IMR-90 (cell line): Measurements from ENCODE around the gene ACKR2. TPM values are rescaled to one million over a fixed set of nuclear protein-coding genes. Genes with fewer than 3 reads are reported as not detected.

ENCODE experiments used
- ATAC-seq: fragments of 200-7000 bp; cut with Tn5 transposase; 2 replicates; pipeline ENCODE4 v1.9.1; 2020; ENCODE audit warnings: low read depth, mild to moderate bottlenecking, moderate library complexity
- BruUV-seq: library from RNA; stranded (reverse); fragments of 400-500 nt; replicated peaks from 2 replicates; lab custom pipeline; 2021; lab: Mats Ljungman, UMichigan
- CTCF ChIA-PET: fragments of 300-600 bp; formaldehyde crosslinking; extraction: SDS; loops from one replicate; lab custom pipeline; 2021; ENCODE audit warnings: antibody characterized with exemption; lab: Yijun Ruan, JAX
- POLR2A ChIA-PET: fragments of 300-600 bp; sonication (Branson Sonifier 250); formaldehyde crosslinking; loops from one replicate; lab custom pipeline; 2022; ENCODE audit warnings: antibody characterized with exemption; ENCODE audit not compliant: unreplicated experiment; lab: Charles Lee
- DNase-seq: peaks from one replicate; pipeline ENCODE4 v3.0.0; 2013
- H2AFZ ChIP-seq: replicated peaks from 2 replicates; pipeline ENCODE3; 2013; ENCODE audit warnings: low read length, mild to moderate bottlenecking; ENCODE audit not compliant: poor library complexity
- H2AK5ac ChIP-seq: 2 replicates; pipeline ENCODE4 v1.6.1; 2013; ENCODE audit warnings: low read depth, low read length, inconsistent platforms
- H2AK9ac ChIP-seq: replicated peaks from 2 replicates; pipeline ENCODE3; 2013; ENCODE audit warnings: mild to moderate bottlenecking, low read depth, low read length, moderate library complexity; ENCODE audit not compliant: poor library complexity
- H2BK120ac ChIP-seq: 2 replicates; pipeline ENCODE4 v1.6.1; 2013; ENCODE audit warnings: low read depth, low read length, inconsistent platforms
- H2BK15ac ChIP-seq: 3 replicates; pipeline ENCODE4 v1.6.1; 2013; ENCODE audit warnings: low read depth, low read length, inconsistent platforms
- H2BK20ac ChIP-seq: 2 replicates; pipeline ENCODE4 v1.6.1; 2013; ENCODE audit warnings: low read depth, mild to moderate bottlenecking, inconsistent platforms, low read length, moderate library complexity
- H2BK5ac ChIP-seq: 2 replicates; pipeline ENCODE4 v1.6.1; 2013; ENCODE audit warnings: mild to moderate bottlenecking, low read depth, low read length, inconsistent platforms; ENCODE audit not compliant: poor library complexity, severe bottlenecking
- H3K14ac ChIP-seq: replicated peaks from 2 replicates; pipeline ENCODE4 v1.6.1; 2013; ENCODE audit warnings: low read depth, low read length, inconsistent platforms
- H3K18ac ChIP-seq: 2 replicates; pipeline ENCODE4 v1.6.1; 2013; ENCODE audit warnings: low read depth, low read length, control low read depth
- H3K23ac ChIP-seq: 2 replicates; pipeline ENCODE4 v1.6.1; 2013; ENCODE audit warnings: low read depth, low read length, inconsistent platforms
- H3K27ac ChIP-seq: 2 replicates; pipeline ENCODE4 v1.5.1; 2013; ENCODE audit warnings: mild to moderate bottlenecking, control low read depth, low read length; ENCODE audit not compliant: insufficient read depth
- H3K27me3 ChIP-seq: 2 replicates; pipeline ENCODE4 v1.6.1; 2013; ENCODE audit warnings: low read length; ENCODE audit not compliant: control insufficient read depth, insufficient read depth
- H3K36me3 ChIP-seq: 2 replicates; pipeline ENCODE4 v1.6.1; 2013; ENCODE audit warnings: low read length, mixed read lengths; ENCODE audit not compliant: control insufficient read depth, insufficient read depth
- H3K4ac ChIP-seq: 2 replicates; pipeline ENCODE4 v1.6.1; 2013; ENCODE audit warnings: low read depth, low read length, inconsistent platforms
- H3K4me1 ChIP-seq: 2 replicates; pipeline ENCODE4 v1.6.1; 2013; ENCODE audit warnings: low read length, mixed read lengths; ENCODE audit not compliant: control insufficient read depth, insufficient read depth
- H3K4me2 ChIP-seq: 2 replicates; pipeline ENCODE4 v1.6.1; 2013; ENCODE audit warnings: low read depth, mild to moderate bottlenecking, control low read depth, low read length, moderate library complexity
- H3K4me3 ChIP-seq: 2 replicates; pipeline ENCODE4 v1.5.1; 2013; ENCODE audit warnings: low read depth, mild to moderate bottlenecking, control low read depth, low read length, moderate library complexity; ENCODE audit not compliant: insufficient read depth
- H3K56ac ChIP-seq: 2 replicates; pipeline ENCODE4 v1.6.1; 2013; ENCODE audit warnings: low read length, inconsistent platforms; ENCODE audit not compliant: insufficient read depth; ENCODE audit errors: extremely low read depth
- H3K79me1 ChIP-seq, 2 experiments: 2 replicates each; pipeline ENCODE4 v1.6.1; 2013; ENCODE audit warnings: low read length in 2 of 2, inconsistent platforms in 1 of 2, low read depth in 1 of 2
- H3K9ac ChIP-seq: 2 replicates; pipeline ENCODE4 v1.6.1; 2013; ENCODE audit warnings: low read depth, low read length, control low read depth
- H3K9me1 ChIP-seq: 2 replicates; pipeline ENCODE4 v1.6.1; 2013; ENCODE audit warnings: low read length, inconsistent platforms; ENCODE audit not compliant: insufficient read depth
- H3K9me3 ChIP-seq: 2 replicates; pipeline ENCODE4 v1.6.1; 2013; ENCODE audit warnings: low read length; ENCODE audit not compliant: control insufficient read depth, insufficient read depth
- H4K20me1 ChIP-seq: 2 replicates; pipeline ENCODE4 v1.6.1; 2013; ENCODE audit warnings: low read length, inconsistent platforms; ENCODE audit not compliant: insufficient read depth
- H4K5ac ChIP-seq: 2 replicates; pipeline ENCODE4 v1.6.1; 2013; ENCODE audit warnings: mild to moderate bottlenecking, low read depth, low read length, control low read depth
- H4K8ac ChIP-seq, 2 experiments: 2 replicates each; pipeline ENCODE4 v1.6.1; 2013; ENCODE audit warnings: low read depth in 2 of 2, low read length in 2 of 2, control low read depth in 1 of 2, inconsistent platforms in 1 of 2
- H4K91ac ChIP-seq: 2 replicates; pipeline ENCODE4 v1.6.1; 2013; ENCODE audit warnings: low read depth, low read length, inconsistent platforms; ENCODE audit not compliant: insufficient read depth
- BHLHE40 ChIP-seq: fragments of 150-350 bp; IDR thresholded peaks from 2 replicates; pipeline ENCODE4 v1.6.1; 2016; ENCODE audit warnings: mild to moderate bottlenecking, low read depth, low read length
- CEBPB ChIP-seq: IDR thresholded peaks from 2 replicates; pipeline ENCODE4 v1.6.1; 2012; ENCODE audit warnings: low read depth, low read length, improper control_type of control experiment
- FOS ChIP-seq: fragments of 150-350 bp; IDR thresholded peaks from 2 replicates; pipeline ENCODE4 v1.6.1; 2016; ENCODE audit warnings: low read depth, low read length
- MAFK ChIP-seq: IDR thresholded peaks from 2 replicates; pipeline ENCODE4 v1.6.1; 2012; ENCODE audit warnings: low read depth, low read length, improper control_type of control experiment
- MAZ ChIP-seq: IDR thresholded peaks from 2 replicates; pipeline ENCODE4 v1.6.1; 2012; ENCODE audit warnings: low read depth, mild to moderate bottlenecking, low read length, improper control_type of control experiment, moderate library complexity, borderline replicate concordance
- MXI1 ChIP-seq: IDR thresholded peaks from 2 replicates; pipeline ENCODE4 v1.6.1; 2012; ENCODE audit warnings: low read depth, mild to moderate bottlenecking, low read length, moderate library complexity, borderline replicate concordance
- NFE2L2 ChIP-seq: fragments of 150-350 bp; IDR thresholded peaks from 2 replicates; pipeline ENCODE4 v1.6.1; 2016; ENCODE audit warnings: low read depth, mild to moderate bottlenecking, low read length
- POLR2A ChIP-seq: IDR thresholded peaks from 2 replicates; pipeline ENCODE4 v1.6.1; 2012; ENCODE audit warnings: mild to moderate bottlenecking, low read depth, low read length
- RAD21 ChIP-seq: IDR thresholded peaks from 2 replicates; pipeline ENCODE4 v1.6.1; 2012; ENCODE audit warnings: low read length, improper control_type of control experiment
- RCOR1 ChIP-seq: IDR thresholded peaks from 2 replicates; pipeline ENCODE4 v1.6.1; 2012; ENCODE audit warnings: mild to moderate bottlenecking, low read length, improper control_type of control experiment; ENCODE audit not compliant: insufficient replicate concordance
- SMC3 ChIP-seq: fragments of 150-350 bp; IDR thresholded peaks from 2 replicates; pipeline ENCODE4 v1.6.1; 2016; ENCODE audit warnings: low read depth, mild to moderate bottlenecking, antibody characterized with exemption, low read length, moderate library complexity
- USF2 ChIP-seq: fragments of 150-350 bp; IDR thresholded peaks from 2 replicates; pipeline ENCODE4 v1.6.1; 2017; ENCODE audit warnings: mild to moderate bottlenecking, antibody characterized with exemption, low read length, low read depth
- WGBS, 2 experiments: methylation state at CpG; one replicate each; pipeline versions ENCODE4 v1.1.5 to v1.1.7; 2013; ENCODE audit warnings: missing lambda C conversion rate in 2 of 2; ENCODE audit not compliant: insufficient read length in 1 of 2; ENCODE audit errors: extremely low coverage in 2 of 2; 5-methylcytosine and 5-hydroxymethylcytosine counted together
- dilution Hi-C: fragments of 300-500 bp; cut with HindIII; formaldehyde crosslinking; loops from one replicate; pipeline ENCODE4 v1.14.3; 2018; ENCODE audit warnings: low sequenced_read_pairs; ENCODE audit not compliant: unreplicated experiment
- in situ Hi-C: fragments of 300-500 bp; cut with MboI; formaldehyde crosslinking; loops from 3 replicates; pipeline ENCODE4 v1.14.3; 2019; ENCODE audit warnings: low sequenced_read_pairs, inconsistent platforms, mixed read lengths
- intact Hi-C: fragments of 100-400 bp; cut with micrococcal nuclease; formaldehyde crosslinking; loops from 2 replicates; pipeline ENCODE4 v1.10.0; 2022
- polyA plus RNA-seq, 3 experiments: library from polyadenylated mRNA; depleted of rRNA; stranded (reverse); fragments of >200 nt; gene quantifications; 2 replicates each; pipeline ENCODE4 v1.2.3, GENCODE V29; 2012; ENCODE audit warnings: low replicate concordance in 1 of 3
- total RNA-seq: library from RNA; depleted of rRNA; stranded (reverse); fragments of >200 nt; gene quantifications from 2 replicates; pipeline ENCODE4 v1.2.3, GENCODE V29; 2012

Gene ACKR2
- total and polyA plus RNA-seq, 2 of the 4 experiments (the other 2 are of a cell fraction), result 0.10 TPM; not detected in 1

- no peaks in the 10 kb centered on the region for H3K4me1 ChIP-seq
- no peak overlapping the region for H3K56ac ChIP-seq
- H3K14ac ChIP-seq, result no peak overlapping the region
- no peak overlapping the region for H2BK120ac ChIP-seq
- no peak overlapping the region for H2AFZ ChIP-seq
- peaks cover 12% of the 10 kb centered on the region for H3K27me3 ChIP-seq
- ATAC-seq (no peak), DNase-seq (no peak)
- H2BK15ac ChIP-seq, result no peak overlapping the region
- H3K9me1 ChIP-seq, result no peaks in the 10 kb centered on the region; the same call in 1 of the 2 replicates
- dilution Hi-C loops, result no loop called here
- H3K4me2 ChIP-seq, result no peak overlapping the region
- TF ChIP-seq USF2, result no peak
- TF ChIP-seq MAZ, result no peak
- no peak for TF ChIP-seq POLR2A
- no peak for TF ChIP-seq BHLHE40
- no peak for TF ChIP-seq RAD21
- TF ChIP-seq MAFK, result no peak
- TF ChIP-seq NFE2L2, result no peak
- TF ChIP-seq SMC3, result no peak
- no peak for TF ChIP-seq RCOR1
- no peak for TF ChIP-seq CEBPB
- TF ChIP-seq FOS, result no peak
- no peak for TF ChIP-seq MXI1
- no peaks in the 10 kb centered on the region for H3K9me3 ChIP-seq
- H3K27ac ChIP-seq, result no peak overlapping the region
- intact Hi-C loops, result no loop called here
- in situ Hi-C loops, result loop anchor here (10.0 kb wide), 1 partner anchor 93 kb away; no protein-coding TSS in a partner anchor
- H4K91ac ChIP-seq, result no peak overlapping the region
- no peak overlapping the region for H4K5ac ChIP-seq
- H3K36me3 ChIP-seq, result no peaks in the 10 kb centered on the region
- no peak overlapping the region for H2BK20ac ChIP-seq
- H3K18ac ChIP-seq, result no peak overlapping the region
- no peak overlapping the region for H2AK9ac ChIP-seq
- H4K8ac ChIP-seq, result no peak overlapping the region
- H2BK5ac ChIP-seq, result no peak overlapping the region
- H3K4me3 ChIP-seq, result no peak overlapping the region
- H3K79me1 ChIP-seq, result no peaks in the 10 kb centered on the region
- ChIA-PET POLR2A (no interaction called here), CTCF (no interaction called here)
- no peak overlapping the region for H3K9ac ChIP-seq
- no peak overlapping the region for H2AK5ac ChIP-seq
- H3K23ac ChIP-seq, result no peak overlapping the region
- no CpG with 5 or more reads among the region's 2 CpGs for WGBS, 2 experiments
- H4K20me1 ChIP-seq, result no peaks in the 10 kb centered on the region
- no peak overlapping the region for H3K4ac ChIP-seq
- BruUV-seq, result no TSS peak
These were observed 68.6 kb downstream of the ACKR2 start for GRCh38 chr3:42877881-42878280.
